Gastrocnemius medialis (tissue), 4 donors: Measurements from ENCODE around the gene ASB3.

Source experiments
- POLR2A ChIP-seq, 2 donors: fragments of 450-650 bp; IDR thresholded peaks; one replicate each; pipeline ENCODE4 v1.6.1; 2017; ENCODE audit warnings: antibody characterized with exemption in 2 of 2, mild to moderate bottlenecking in 2 of 2, moderate library complexity in 2 of 2
- TF ChIP-seq, protein P1 (sequence below), 5 experiments: fragments of 450-650 bp in 3 of 5; fragments of 200-600 bp in 2 of 5; sonication (generic) in 2 of 5; IDR thresholded peaks in 4 of 5; conservative IDR thresholded peaks in 1 of 5; 1 replicate in 4 of 5; 2 replicates in 1 of 5; pipeline ENCODE4 v1.5.1; 2016 to 2019; ENCODE audit warnings: antibody characterized with exemption in 5 of 5, mild to moderate bottlenecking in 3 of 5, moderate library complexity in 3 of 5

DNA sequence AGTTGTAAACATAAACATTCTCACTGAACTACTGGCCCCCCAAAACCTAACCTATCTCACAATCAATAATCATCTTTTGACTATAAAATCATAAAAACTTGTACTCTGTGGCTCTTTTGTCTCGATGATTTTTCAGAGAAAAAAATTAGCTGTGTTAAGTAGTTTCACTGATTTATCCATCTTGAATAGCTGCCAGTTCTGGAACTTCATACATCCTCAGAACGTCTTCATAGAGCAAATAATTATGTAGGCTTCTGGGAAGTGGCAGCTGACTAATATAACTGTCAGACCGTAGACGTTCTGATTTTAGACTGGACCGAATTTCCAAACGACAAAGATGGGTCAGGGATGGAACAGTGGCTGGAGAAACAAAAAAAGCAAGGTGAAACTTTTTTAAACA, 116.4 kb downstream of the ASB3 start:
- TF ChIP-seq, protein P1, sequence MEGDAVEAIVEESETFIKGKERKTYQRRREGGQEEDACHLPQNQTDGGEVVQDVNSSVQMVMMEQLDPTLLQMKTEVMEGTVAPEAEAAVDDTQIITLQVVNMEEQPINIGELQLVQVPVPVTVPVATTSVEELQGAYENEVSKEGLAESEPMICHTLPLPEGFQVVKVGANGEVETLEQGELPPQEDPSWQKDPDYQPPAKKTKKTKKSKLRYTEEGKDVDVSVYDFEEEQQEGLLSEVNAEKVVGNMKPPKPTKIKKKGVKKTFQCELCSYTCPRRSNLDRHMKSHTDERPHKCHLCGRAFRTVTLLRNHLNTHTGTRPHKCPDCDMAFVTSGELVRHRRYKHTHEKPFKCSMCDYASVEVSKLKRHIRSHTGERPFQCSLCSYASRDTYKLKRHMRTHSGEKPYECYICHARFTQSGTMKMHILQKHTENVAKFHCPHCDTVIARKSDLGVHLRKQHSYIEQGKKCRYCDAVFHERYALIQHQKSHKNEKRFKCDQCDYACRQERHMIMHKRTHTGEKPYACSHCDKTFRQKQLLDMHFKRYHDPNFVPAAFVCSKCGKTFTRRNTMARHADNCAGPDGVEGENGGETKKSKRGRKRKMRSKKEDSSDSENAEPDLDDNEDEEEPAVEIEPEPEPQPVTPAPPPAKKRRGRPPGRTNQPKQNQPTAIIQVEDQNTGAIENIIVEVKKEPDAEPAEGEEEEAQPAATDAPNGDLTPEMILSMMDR (IDR thresholded peaks at IDR 0.05 in 4 of 5, conservative IDR thresholded peaks at IDR 0.05 in 1 of 5), result no peak
- TF ChIP-seq POLR2A (IDR thresholded peaks at IDR 0.05), result no peak
